ENCODE results near the gene DHX34. TPM values are rescaled to one million over a fixed set of nuclear protein-coding genes. Genes with fewer than 3 reads are reported as not detected.

The DHX34 gene
- total RNA-seq, 1 donor from 2014 or later, result 20.0 TPM

DNA sequence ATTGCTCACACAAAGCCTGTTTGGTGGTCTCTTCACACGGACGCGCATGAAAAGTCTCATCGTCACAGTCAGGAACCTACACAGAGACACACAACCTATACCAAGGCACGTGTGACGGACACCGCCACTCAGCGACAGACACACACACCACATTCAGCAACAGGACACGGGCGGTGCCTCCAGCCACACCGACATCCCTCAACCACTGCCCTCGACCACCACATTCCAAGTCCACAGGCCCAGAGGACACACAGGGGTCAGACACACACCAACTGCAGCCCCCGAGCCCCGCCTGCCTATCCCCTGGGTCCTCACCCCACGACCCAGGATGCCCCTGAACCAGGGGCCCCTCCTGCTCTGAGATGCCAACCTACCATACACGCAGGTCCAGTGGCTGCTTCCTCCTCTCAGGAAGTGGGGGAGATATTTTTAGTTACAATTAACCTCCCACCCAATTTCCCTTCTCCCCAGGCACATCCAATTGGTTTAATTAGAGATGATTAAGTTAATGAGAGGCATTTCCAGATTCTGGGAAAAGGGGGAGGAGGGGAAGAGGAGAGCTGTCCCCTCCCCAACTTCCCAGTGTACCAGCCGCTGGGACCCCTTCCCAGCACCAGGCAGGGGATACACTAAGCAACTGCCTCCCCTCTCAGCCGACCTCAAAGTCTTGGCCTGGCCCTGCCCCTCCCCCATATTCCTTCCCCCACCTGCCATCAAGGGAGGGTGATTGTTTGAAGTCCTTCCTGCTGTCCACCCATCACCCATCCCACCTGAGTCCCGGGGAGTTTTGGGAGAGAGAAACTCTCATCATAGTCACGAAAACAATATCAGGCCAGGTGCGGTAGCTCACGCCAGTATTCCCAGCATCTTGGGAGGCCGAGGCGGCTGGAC, 49.8 kb downstream of the DHX34 start:
- Mint-ChIP-seq H3K27ac (no peak overlapping the region), H3K36me3 (ENCODE audit: low read depth) (no peaks in the 10 kb centered on the region), H3K9me3 (no peaks in the 10 kb centered on the region), H3K4me3 (no peak overlapping the region), H3K27me3 (peaks cover 18% of the 10 kb centered on the region), H3K4me1 (no peaks in the 10 kb centered on the region)
- TF ChIP-seq, protein P1, sequence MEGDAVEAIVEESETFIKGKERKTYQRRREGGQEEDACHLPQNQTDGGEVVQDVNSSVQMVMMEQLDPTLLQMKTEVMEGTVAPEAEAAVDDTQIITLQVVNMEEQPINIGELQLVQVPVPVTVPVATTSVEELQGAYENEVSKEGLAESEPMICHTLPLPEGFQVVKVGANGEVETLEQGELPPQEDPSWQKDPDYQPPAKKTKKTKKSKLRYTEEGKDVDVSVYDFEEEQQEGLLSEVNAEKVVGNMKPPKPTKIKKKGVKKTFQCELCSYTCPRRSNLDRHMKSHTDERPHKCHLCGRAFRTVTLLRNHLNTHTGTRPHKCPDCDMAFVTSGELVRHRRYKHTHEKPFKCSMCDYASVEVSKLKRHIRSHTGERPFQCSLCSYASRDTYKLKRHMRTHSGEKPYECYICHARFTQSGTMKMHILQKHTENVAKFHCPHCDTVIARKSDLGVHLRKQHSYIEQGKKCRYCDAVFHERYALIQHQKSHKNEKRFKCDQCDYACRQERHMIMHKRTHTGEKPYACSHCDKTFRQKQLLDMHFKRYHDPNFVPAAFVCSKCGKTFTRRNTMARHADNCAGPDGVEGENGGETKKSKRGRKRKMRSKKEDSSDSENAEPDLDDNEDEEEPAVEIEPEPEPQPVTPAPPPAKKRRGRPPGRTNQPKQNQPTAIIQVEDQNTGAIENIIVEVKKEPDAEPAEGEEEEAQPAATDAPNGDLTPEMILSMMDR (IDR thresholded peaks at IDR 0.05), result no peak
- CTCF ChIA-PET, result interaction anchor here (1.2 kb wide), 1 partner anchor 8 kb away, joined by 6 read pairs; no protein-coding TSS in a partner anchor
- POLR2A ChIA-PET, result no interaction called here
- ATAC-seq (ENCODE audit: low read depth) (no peak), DNase-seq (no peak)
- intact Hi-C loops (cut with micrococcal nuclease), result no loop called here

DNA sequence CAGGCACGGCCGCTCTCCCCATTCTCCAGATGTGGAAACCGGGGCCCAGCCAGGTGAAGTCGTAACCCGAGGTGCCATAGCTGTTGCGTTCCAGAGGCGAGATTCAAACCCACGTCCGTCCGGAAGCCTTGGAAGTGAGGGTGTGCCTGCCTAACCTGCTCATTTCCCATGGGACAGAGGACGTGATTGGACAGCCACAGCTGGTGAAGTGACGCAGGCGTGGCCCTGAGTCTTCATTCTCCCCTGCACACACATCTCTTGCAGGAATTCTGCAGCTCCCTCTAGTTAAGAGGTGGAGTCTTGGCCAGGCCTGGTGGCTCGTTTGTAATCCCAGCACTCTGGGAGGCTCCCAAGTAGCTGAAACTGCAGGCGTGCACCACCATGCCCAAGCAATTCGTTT, 53.4 kb downstream of the DHX34 start:
- ATAC-seq (ENCODE audit: low read depth), result no peak
- Mint-ChIP-seq H3K4me1 (no peaks in the 10 kb centered on the region), H3K27ac (no peak overlapping the region), H3K27me3 (peaks cover 42% of the 10 kb centered on the region), H3K4me3 (no peak overlapping the region), H3K36me3 (ENCODE audit: low read depth) (no peaks in the 10 kb centered on the region), H3K9me3 (no peaks in the 10 kb centered on the region)
- intact Hi-C loops (cut with micrococcal nuclease), result no loop called here
- ChIA-PET POLR2A (no interaction called here), CTCF (no interaction called here)
- TF ChIP-seq, protein P1 (IDR thresholded peaks at IDR 0.05), result no peak
- no peak for DNase-seq

DNA sequence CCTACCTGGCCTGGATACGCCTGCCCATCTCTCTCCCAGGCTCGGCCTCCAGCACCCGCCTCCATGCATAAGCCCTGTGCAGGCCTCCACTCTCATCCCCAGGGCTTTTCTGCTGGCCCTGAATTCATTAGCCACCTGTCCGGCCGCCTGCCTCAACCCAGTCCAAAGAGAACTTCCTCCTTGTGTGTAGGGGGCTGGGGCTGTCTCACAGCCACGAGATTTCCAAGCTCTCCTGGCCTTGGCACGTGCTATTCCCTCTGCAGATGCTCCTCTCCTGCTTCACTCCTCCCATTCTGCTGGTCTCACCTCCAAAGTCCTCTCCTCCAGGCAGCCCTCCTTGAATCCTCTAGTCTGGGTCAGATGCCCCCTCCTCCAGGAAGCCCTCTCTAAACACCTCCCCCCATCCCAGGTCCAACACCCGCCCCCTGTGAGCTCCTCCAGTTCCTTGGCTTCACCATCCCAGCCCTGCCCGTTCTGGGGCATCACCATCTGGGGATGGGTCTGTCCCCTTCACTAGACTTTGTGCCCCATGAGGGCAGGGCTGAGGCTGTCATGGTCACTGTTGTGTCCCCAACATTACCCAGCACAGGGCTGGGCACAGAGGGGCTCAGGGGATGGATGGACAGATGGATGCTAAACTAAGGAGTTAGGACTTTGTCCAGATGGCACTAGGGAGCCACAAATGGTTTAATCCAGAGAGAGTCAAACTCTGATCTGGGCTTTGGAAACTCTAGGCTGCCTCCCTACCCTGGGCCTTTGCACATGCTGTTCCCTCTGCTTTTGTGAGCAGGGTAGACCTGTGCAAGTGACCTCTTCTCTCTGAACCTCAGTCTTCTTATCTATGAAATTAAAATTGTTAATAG, 55.5 kb downstream of the DHX34 start:
- ATAC-seq (ENCODE audit: low read depth) (no peak), DNase-seq (no peak)
- TF ChIP-seq, protein P1 (IDR thresholded peaks at IDR 0.05), result no peak
- Mint-ChIP-seq H3K4me1 (no peaks in the 10 kb centered on the region), H3K9me3 (no peaks in the 10 kb centered on the region), H3K4me3 (no peak overlapping the region), H3K36me3 (ENCODE audit: low read depth) (no peaks in the 10 kb centered on the region), H3K27me3 (peaks cover 45% of the 10 kb centered on the region), H3K27ac (no peak overlapping the region)
- CTCF ChIA-PET, result no interaction called here
- POLR2A ChIA-PET, result interaction anchor here (0.6 kb wide), 1 partner anchor 101 kb away, joined by 3 read pairs; no protein-coding TSS in a partner anchor
- intact Hi-C loops (cut with micrococcal nuclease), result no loop called here

DNA sequence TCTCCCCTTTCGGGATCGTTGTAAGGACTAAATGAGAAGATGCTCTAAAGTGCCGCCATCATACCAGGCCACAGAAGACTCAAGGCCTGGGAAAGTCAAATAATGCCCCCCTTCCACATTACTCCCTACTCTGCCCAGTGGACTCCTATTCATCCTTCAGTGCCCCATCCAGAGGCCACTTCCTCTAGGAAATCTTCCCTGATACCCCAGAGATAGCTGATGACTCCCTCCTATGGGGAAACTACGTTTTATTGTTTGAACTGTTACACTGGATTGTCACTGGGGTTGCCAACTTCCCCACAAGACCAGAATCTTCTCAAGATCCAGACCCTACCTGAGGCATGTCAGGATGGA, 56.1 kb downstream of the DHX34 start:
- no peaks in the 10 kb centered on the region for H3K9me3 Mint-ChIP-seq
- no peak for ATAC-seq (ENCODE audit: low read depth)
- DNase-seq, result no peak
- intact Hi-C loops (cut with micrococcal nuclease), result no loop called here
- H3K4me1 Mint-ChIP-seq, result no peaks in the 10 kb centered on the region
- peaks cover 45% of the 10 kb centered on the region for H3K27me3 Mint-ChIP-seq
- no peak overlapping the region for H3K27ac Mint-ChIP-seq
- ChIA-PET CTCF (no interaction called here), POLR2A (interaction anchor here (0.7 kb wide), 1 partner anchor 90 kb away, joined by 3 read pairs; no protein-coding TSS in a partner anchor)
- TF ChIP-seq, protein P1 (IDR thresholded peaks at IDR 0.05), result no peak
- H3K36me3 Mint-ChIP-seq (ENCODE audit: low read depth), result no peaks in the 10 kb centered on the region
- H3K4me3 Mint-ChIP-seq, result no peak overlapping the region
